ENCODE data around the gene RAB4A.

Gene RAB4A

DNA sequence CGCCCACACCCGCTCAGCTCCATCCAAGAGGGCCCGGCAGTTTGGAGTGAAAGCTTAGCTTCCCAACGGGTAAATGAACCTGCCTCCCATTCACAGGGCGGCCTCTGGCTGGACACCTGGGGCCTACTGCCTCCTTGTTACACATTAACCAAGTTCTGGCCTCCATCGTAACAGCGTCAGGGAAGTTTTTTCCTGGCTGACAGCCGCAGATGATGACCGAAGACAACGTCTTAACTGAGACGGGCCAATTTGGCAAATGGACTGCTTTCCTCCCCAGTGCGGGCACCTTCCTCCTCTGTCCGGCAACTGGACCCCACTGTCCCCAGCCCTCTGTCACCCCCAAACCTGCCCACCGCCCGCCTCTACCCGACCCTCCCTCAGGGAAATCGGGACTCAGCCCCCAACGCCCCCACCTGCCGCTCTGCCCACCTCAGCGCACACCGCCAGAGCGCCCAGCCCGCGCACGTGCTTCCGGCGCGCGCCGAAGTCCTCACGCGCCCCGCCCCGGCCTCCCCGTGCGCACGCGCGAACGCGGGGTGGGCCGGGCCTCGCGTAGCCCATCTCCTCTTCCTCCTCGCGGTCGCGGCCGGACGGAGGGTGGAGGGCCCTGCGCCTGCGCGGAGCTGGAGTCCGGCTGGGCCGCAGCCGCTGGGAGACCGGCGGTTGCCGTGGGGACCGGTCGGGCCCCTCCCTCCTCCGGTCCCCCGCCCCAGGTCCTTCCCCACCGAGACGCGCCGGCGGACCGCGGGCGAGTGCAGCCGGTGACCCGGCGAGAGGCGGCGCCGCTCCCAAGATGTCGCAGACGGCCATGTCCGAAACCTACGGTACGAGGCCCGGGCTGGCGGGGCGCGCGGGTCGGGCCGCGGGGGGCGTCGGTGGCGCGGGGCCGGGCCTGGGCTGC, at the start of gene RAB4A:
Gene RAB4A (plus strand): TSS at position 565 of the 901 bp plus-strand sequence. CDS start 229 bp downstream, at position 794.
- peak; percentile 95 for DNase-seq (ENCODE audit: low spot score)

DNA sequence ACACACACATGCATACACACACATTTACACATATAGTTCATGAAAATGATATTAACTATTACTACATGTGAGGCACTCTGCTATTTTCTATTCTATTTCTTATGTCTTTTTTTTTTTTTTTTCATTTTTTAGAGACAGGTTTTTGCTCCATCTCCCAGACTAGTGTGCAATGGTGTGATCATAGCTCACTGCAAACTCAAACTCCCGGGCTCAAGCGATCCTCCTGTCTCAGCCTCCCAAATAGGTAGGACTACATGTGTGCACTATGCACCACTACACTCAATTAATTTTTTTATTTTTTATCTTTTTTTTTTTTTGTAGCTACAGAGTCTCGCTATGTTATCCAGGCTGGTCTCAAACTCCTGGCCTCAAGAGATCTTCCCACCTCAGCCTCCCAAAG, 48.8 kb upstream of the RAB4A start:
- no peak for DNase-seq (ENCODE audit: low spot score)

DNA sequence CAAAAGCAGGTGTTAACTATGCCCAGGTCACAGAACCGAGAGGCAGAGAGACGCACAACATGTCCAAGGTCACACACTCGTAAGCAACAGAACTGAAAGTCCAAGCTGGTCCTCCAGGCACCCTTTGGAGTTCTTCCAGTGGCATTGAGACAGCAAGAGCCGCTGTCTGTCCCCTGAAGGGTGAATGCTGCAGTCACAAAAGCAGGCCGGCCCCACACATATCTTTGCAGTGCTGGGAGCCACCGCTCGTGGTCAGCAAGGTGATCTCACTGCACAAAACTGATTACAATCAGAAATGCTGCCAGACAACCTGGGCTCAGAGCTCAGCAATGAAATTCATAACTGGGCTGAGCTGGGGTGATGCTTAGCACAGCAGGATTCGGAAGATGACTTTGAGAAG, 47.4 kb upstream of the RAB4A start:
- no peak for DNase-seq (ENCODE audit: low spot score)

DNA sequence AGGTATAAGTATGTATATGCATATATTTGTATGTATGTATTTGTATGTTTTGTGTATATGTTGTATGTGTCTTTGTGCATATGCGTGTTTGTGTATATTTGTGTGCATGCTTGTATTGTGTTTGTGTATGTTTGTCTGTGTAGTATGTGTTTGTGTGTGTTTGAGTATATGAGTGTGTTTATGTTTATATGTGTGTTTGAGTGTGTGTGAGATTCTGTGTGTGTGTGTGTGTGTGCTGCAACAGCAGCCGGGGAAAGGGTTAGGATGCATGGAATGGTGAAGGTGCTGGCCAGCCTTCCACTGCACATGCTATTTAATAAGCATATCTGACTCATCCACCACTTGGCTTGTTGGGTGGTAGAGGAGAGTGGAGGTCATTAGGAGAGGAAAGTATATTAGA, 46.6 kb upstream of the RAB4A start:
- no peak for DNase-seq (ENCODE audit: low spot score)

DNA sequence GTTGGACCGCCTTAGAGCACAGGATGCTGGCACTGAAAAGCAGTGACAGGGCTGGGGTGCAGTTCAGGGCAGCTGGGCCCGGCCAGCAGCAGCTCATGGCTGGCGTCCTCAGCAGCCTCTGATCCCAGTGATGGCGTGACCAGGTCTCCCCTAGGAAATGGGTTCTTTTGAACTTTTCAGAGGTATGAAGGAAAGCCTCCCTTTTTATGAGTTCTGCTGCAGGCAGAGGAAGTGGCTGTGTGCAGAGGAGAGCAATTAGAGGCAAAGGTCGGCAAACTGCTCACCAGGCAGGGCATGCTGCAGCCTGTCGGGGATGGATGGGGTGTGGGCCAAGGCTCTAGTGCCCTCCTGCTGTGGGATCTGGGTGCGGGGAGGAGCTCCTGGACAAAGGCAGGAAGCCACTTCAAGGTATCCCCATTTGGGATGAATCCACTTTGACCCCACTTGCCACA, 45.6 kb upstream of the RAB4A start:
- DNase-seq (ENCODE audit: low spot score), result no peak

DNA sequence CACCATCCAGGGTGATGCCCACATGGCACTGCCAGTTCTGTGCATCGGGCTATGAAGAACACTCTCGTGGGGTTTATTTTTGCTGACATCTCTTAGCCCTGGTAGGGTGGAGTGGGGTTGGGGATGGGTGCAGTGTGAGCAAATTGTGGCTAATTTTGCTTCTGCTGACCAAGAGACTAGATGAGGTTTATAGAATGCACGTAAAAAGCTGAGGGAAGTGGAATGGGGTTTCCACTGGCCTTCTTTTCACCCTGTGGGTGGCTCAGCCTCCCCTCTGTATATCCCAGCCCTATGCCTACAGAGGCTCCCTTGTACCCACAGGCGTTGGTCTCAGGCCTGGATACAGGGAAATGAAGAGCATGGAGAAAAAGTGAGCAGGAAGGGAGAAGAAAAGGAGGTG, 44.1 kb upstream of the RAB4A start:
- DNase-seq (ENCODE audit: low spot score), result no peak

DNA sequence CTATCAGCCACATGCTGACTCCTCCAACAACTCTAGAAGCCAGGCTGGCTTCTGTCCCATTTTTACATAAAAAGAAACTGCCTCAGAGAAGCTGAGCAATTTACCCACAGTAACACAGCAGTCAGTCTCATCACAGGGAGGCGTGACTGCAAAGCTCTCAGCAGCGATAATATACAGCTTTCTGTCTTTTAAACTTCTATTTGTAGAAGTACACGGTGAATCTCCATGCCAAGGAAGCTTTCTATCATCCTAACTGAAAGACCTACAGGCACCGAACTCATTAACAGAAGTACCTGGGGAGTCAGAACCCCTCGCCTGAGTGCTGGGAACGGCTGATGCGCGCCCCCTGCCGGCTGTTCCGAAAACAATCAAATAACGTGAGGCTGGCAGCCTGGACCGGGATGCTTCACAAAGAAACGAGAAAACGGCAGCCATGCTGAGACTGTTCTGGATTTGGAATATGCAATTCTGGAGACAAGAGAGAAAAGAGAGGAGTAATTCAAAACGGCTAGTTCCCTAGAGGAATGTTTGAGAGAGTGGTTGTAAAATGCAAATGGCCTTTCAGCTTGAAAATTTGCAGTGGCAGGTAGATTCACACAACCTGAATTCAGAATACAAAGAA, 43.5 kb upstream of the RAB4A start:
- DNase-seq (ENCODE audit: low spot score), result peak; percentile 89

DNA sequence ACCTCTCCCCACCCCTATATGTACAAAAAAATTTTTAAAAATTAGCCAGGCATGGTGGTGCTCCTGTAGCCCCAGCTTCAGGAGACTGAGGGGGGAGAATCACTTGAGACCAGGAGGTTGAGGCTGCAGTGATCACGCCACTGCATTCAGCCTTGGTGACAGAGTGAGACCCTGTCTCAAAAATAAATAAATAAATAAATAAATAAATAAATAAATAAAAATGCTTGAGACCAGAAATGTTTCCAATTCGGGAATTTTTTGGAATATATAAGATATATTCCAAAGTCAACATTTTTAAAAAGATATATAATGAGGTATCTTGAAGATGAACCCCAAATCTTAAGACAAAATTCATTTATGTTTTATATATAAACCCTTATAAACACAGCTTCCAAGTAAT, 42.4 kb upstream of the RAB4A start:
- DNase-seq (ENCODE audit: low spot score), result no peak

DNA sequence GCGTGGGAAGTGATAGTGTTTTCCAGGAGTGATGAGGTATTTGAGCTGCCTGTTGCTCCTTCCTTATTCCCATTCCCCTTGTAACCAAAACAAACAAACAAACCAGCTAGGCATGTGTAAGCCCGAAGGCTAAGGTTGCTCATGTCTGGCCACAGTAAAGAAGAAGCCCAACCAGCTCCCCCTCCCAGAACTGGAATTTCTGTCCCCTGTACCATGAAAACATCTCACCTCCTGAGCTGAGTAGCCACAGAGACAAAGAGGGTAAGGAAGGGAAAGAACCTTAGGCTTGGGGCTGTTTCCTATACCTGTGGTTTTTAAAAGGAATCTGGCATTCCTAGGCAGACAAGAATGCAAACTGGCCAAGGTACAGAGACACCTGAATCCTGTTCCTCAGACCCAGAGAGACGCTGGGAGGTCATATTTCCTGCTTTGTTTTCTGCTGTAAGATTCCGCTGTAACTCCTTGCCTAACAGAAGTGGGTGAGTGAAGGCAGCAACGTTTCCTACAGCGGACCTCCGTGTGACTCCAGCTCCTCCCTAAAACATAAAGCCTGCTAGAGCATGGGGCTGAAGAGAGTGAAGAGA, 41.7 kb upstream of the RAB4A start:
- DNase-seq (ENCODE audit: low spot score), result peak; percentile 42

- no peak for DNase-seq (ENCODE audit: low spot score)
Measured at GRCh38 chr1:229229721-229230139, 41.2 kb upstream of the RAB4A start.

GRCh38 chr1:229230140-229230892, 40.6 kb upstream of the RAB4A start:
- no peak for DNase-seq (ENCODE audit: low spot score)

DNA sequence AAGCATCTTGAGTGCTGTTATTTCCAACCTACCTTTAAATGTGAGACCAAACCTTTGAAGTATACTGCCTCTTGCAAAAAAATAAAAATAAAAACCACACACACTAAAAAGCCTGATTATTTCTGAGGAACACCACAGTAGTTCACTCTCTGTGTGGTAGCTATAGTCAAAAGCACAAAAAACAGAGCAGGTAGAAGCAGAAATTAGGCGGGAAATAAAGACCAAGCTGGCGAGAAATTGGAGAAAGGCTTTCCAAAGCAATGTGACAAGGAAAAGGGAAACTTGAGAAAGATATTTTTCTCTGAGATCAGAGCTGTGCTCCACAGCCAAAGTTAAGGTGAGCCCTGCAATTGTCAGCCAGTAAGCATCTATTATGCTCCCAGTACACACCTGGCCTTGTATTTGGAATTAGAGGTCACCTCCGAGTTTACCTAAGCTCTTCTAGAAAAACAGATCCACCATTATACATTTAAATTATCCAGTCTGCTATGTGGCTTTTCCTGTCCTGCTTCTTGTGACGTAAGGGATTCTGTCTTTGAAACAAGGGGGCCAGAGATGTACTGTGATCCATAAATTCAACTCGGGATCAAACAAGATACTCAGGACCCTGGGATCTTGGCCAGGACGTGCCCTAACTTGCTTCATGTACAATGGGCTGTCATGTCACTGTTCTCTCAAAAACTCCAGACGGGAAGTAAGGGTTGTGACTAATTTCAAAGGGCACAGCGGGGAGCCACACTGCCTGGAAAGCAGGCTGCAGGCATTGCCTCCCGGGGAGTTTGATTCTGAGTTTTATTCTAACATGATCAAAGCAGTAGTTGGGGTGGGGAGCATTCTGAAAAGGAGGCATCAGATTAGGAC, 39.8 kb upstream of the RAB4A start:
- DNase-seq (ENCODE audit: low spot score), result peak; percentile 45

DNA sequence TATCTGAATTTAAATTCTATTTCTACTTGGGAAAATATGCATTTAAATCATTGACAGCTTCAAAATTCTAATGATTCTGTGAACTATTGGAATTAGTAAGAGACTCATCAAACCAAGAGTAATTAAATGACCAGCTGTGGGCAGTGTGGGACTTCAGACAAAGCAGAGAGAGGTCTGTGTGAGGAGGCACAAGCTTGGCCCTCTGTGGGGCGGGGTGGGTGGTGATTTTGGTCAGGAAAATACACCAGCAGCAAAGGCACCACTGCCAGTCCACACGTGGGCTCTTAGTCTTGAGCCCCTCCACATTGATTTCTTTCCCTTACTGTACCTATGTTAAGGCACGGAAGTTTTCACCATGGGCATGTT, 39.2 kb upstream of the RAB4A start:
- no peak for DNase-seq (ENCODE audit: low spot score)

DNA sequence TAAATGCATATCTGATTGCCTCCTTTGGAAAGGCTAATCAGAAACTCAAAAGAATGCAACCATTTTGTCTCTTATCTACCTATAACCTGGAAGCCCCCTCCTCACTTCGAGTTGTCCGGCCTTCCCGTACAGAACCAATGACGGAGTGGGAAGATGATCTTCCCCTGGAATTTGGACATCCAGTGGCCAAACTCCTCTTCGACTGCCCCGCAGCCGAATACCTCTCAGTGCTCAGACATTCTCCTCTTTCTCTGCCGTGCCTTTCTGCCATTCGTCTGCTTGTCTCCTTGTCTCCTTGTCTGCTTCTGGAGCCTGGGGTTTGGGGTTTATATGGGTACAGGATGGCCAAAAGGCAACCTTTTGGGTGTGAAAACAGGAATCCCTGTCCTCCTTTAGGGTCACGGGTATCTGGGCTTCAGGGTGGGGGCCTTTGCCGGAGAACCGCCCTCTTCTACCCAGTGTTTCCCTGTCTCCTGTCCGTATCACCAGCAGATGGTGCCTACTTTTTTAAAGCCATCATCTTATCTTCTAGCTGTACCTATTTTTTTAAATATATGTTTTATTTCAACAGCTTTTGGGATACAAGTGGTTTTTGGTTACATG, 35.9 kb upstream of the RAB4A start:
- DNase-seq (ENCODE audit: low spot score), result no peak

DNA sequence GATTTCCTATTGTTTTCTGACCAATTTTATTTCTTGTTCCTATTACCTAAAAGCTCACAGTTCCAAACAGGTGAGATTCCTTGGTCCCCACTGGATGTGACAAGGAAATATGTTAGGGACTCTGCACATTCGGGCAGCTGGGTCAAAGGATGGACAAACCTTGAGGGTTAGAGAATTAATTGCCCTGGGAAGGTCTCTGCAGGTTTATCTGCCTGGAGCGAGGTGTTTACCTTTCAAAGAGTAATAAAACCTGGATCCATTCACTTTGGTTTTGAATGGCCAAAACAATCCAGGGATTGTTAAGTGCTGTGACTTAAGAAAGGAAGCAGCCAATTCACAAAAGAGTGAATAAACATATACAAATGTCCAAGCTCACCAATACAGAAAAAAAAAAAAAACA, 33.6 kb upstream of the RAB4A start:
- DNase-seq (ENCODE audit: low spot score), result no peak

GRCh38 chr1:229238231-229238630, 32.7 kb upstream of the RAB4A start:
- DNase-seq (ENCODE audit: low spot score), result no peak

GRCh38 chr1:229238674-229239415, 32.1 kb upstream of the RAB4A start:
- no peak for DNase-seq (ENCODE audit: low spot score)

GRCh38 chr1:229240532-229240931, 30.4 kb upstream of the RAB4A start:
- no peak for DNase-seq (ENCODE audit: low spot score)

GRCh38 chr1:229241390-229241789, 29.5 kb upstream of the RAB4A start:
- no peak for DNase-seq (ENCODE audit: low spot score)

DNA sequence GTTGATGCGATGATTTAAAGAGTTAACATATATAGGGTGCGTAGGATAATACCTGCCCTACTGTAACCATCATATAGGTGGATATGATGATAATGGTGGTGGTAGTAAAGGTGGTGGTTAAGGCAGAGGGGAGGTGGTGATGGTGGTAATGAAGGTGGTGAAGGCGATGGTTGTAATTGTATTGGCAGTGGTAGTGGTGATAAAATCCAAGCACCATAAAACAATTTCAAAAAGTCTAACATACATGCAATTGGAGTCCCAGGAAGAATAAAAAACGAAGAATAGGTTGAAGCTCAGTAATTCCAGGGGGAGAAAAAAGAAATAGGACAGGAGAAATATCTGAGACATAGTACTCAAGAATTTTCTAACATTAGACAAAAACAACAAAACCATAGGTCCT, 27.3 kb upstream of the RAB4A start:
- DNase-seq (ENCODE audit: low spot score), result no peak

Data from iPS-NIHi11 (cell line).